Left lung (tissue), 10 donors: ENCODE data around the gene SLC17A8. TPM values are rescaled to one million over a fixed set of nuclear protein-coding genes. Genes with fewer than 3 reads are reported as not detected.

Experiments
- ATAC-seq: fragments of 200-7000 bp; cut with Tn5 transposase; one replicate; pipeline ENCODE4 v1.9.1; 2020; ENCODE audit warnings: moderate library complexity
- DNase-seq, 4 donors: peaks; one replicate each; pipeline ENCODE4 v3.0.0-alpha.2; 2013 to 2020
- H3K27ac ChIP-seq, 2 donors: fragments of 200-600 bp; sonication (generic) in 1 of 2; one replicate each; pipeline versions ENCODE4 v1.5.0 to v1.8.0; 2020 to 2021
- H3K27me3 ChIP-seq, 2 donors: fragments of 200-600 bp; sonication (generic) in 1 of 2; one replicate each; pipeline versions ENCODE4 v1.5.0 to v1.8.0; 2020 to 2021
- H3K36me3 ChIP-seq, 2 donors: fragments of 200-600 bp; sonication (generic) in 1 of 2; one replicate each; pipeline versions ENCODE4 v1.5.0 to v1.8.0; 2020 to 2021
- H3K4me1 ChIP-seq, 2 donors: fragments of 200-600 bp; one replicate each; pipeline ENCODE4 v1.8.0; 2021
- H3K4me3 ChIP-seq, 2 donors: fragments of 200-600 bp; sonication (generic) in 1 of 2; one replicate each; pipeline versions ENCODE4 v1.5.0 to v1.8.0; 2020 to 2021; ENCODE audit warnings: mild to moderate bottlenecking in 1 of 2
- H3K9me3 ChIP-seq, 2 donors: fragments of 200-600 bp; sonication (generic) in 1 of 2; one replicate each; pipeline versions ENCODE4 v1.5.0 to v1.8.0; 2020 to 2021
- intact Hi-C, 2 donors: fragments of 100-400 bp; cut with DNase I; formaldehyde crosslinking; loops; one replicate each; pipeline versions ENCODE4 v1.11.2 to v1.14.2; 2022
- polyA plus RNA-seq, 6 donors: library from polyadenylated mRNA; unstranded; fragments of 120-200 nt; gene quantifications; one replicate each; pipeline ENCODE4 v1.2.1, GENCODE V29; 2013; ENCODE audit not compliant: insufficient read length in 6 of 6
- total RNA-seq, 2 donors: library from RNA; stranded (reverse); fragmentation: NEBNext Ultra II Directional; extraction: Animal tissue kit (Norgen Biotek cat#: 25700); gene quantifications; one replicate each; pipeline ENCODE4 v1.2.1, GENCODE V29; 2021
- TF ChIP-seq, protein P1 (sequence below), 2 donors: fragments of 200-600 bp; sonication (generic) in 1 of 2; IDR thresholded peaks; one replicate each; pipeline versions ENCODE4 v1.5.0 to v1.8.0; 2021; ENCODE audit warnings: antibody characterized with exemption in 2 of 2
- donor health status: DM: no; HTN: yes; CAD: no.
- donor health status: DM: no; HTN: no; CAD: no.

The SLC17A8 gene
- total and polyA plus RNA-seq, 8 donors, result 0.13 to 4.0 (median 2.8) TPM

DNA sequence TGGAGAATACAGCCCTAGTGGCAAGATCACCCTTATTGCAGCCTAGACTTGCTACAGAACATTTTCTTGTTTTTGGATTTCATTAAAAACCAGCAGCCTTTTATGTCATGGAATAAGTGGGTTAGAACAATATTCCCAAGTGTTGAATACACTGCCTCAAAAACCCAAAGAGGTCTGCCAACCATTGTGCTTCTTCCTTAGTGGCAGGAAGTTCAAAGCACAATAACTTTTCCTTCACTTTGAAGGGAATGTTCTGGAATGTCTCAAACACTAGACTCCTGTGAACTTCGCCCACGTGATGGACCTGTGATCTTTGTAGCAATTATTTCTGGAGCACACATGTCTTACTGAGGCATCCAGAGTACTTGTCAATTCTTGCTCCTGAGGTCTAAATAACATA is 8.5 kb downstream of the SLC17A8 start:
- DNase-seq (no peak), ATAC-seq (no peak)
- H3K27me3 ChIP-seq, result no peaks in the 10 kb centered on the region
- TF ChIP-seq, protein P1, sequence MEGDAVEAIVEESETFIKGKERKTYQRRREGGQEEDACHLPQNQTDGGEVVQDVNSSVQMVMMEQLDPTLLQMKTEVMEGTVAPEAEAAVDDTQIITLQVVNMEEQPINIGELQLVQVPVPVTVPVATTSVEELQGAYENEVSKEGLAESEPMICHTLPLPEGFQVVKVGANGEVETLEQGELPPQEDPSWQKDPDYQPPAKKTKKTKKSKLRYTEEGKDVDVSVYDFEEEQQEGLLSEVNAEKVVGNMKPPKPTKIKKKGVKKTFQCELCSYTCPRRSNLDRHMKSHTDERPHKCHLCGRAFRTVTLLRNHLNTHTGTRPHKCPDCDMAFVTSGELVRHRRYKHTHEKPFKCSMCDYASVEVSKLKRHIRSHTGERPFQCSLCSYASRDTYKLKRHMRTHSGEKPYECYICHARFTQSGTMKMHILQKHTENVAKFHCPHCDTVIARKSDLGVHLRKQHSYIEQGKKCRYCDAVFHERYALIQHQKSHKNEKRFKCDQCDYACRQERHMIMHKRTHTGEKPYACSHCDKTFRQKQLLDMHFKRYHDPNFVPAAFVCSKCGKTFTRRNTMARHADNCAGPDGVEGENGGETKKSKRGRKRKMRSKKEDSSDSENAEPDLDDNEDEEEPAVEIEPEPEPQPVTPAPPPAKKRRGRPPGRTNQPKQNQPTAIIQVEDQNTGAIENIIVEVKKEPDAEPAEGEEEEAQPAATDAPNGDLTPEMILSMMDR (IDR thresholded peaks at IDR 0.05), result no peak
- no peaks in the 10 kb centered on the region for H3K36me3 ChIP-seq
- no peaks in the 10 kb centered on the region for H3K9me3 ChIP-seq
- intact Hi-C loops, result no loop called here
- no peak overlapping the region for H3K27ac ChIP-seq
- H3K4me1 ChIP-seq, result no peaks in the 10 kb centered on the region
- no peak overlapping the region for H3K4me3 ChIP-seq

DNA sequence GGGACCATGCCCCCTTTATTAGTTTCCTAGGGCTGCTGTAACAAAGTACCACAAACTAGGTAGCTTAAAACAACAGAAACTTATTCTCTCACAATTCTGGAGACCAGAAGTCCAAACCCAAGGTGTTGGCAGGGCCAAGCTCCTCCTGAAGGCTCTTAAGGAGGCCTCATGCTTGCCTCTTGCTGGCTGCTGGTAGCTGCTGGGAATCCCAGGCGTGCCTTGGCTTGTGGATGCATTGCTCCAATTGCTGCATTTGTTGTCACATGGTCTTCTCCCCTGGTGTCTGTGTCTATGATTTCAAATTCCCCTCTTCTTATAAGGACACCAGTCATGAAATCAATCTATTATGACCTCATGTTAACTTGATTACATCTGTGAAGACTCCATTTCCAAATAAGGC is 11.2 kb downstream of the SLC17A8 start:
- TF ChIP-seq, protein P1 (IDR thresholded peaks at IDR 0.05), result no peak
- no peak for ATAC-seq
- H3K9me3 ChIP-seq, result no peaks in the 10 kb centered on the region

DNA sequence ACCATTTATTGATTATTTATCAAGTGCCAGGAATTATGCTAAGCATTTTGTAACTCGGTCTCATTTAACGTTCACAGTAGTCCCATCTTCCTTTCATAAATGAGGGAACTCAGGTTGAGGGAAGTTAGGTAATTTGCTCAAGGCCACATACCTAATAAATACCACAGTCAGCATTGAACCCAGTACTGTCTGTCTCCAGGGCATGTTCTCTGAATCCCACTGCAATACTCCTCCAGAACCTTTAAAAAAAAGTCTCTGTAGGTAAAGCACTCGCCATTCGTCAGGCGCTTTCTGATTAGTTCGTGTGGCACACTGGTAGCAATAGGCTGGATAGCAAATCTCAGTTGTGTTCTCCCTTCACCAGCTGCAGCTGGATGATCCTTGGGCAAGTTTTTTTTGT is 14.3 kb downstream of the SLC17A8 start:
- H3K36me3 ChIP-seq, result no peaks in the 10 kb centered on the region
- no peaks in the 10 kb centered on the region for H3K9me3 ChIP-seq
- no peak overlapping the region for H3K4me3 ChIP-seq
- H3K27ac ChIP-seq, result no peak overlapping the region
- intact Hi-C loops, result no loop called here
- H3K27me3 ChIP-seq, result no peaks in the 10 kb centered on the region
- no peak for ATAC-seq
- DNase-seq, result no peak
- no peaks in the 10 kb centered on the region for H3K4me1 ChIP-seq
- TF ChIP-seq, protein P1 (IDR thresholded peaks at IDR 0.05), result no peak

More for the DNA sequence above, 11.2 kb downstream of the SLC17A8 start:
- no peaks in the 10 kb centered on the region for H3K36me3 ChIP-seq
- no peaks in the 10 kb centered on the region for H3K27me3 ChIP-seq
- intact Hi-C loops, result no loop called here
- no peak for DNase-seq
- no peak overlapping the region for H3K27ac ChIP-seq
- H3K4me1 ChIP-seq, result no peaks in the 10 kb centered on the region
- no peak overlapping the region for H3K4me3 ChIP-seq

DNA sequence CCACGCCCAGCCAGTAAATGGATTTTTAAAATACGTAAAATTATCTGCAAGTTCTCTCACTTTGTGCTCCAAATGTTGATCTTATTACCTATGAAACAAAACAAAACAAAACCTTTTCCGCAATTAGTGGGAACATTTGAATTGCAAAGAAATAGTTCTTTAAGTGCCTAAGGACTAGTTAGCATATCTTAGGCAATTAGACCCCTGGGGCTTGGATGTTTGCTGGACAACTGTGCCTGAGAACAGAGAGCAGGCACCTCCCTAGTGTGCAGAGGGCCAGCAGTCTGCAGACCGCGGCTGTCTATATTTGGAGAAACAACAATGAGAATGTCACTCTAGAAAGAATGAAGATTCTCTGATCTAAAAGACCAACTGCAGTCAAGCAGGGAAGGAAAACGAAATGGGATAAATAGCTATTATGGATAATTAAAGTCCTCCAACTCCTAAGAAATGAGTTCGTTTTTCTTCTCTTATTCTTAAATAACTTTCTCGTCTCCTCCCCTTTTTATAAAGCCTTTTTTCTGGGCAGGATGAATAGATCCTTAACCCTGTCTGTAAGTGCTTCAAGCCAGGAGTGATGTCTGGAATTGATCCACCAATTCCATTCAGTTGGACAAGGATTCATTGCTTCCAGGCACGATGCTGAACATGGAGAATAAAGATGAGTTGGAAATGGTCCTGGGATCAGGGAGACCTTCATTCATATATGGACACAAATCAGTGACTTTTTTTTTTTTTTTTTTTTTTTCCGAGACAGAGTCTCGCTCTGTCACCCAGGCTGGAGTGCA is 16.2 kb downstream of the SLC17A8 start:
- Histone ChIP-seq H3K27ac (no peak overlapping the region), H3K27me3 (no peaks in the 10 kb centered on the region), H3K4me3 (no peak overlapping the region), H3K4me1 (no peaks in the 10 kb centered on the region), H3K36me3 (no peaks in the 10 kb centered on the region), H3K9me3 (no peaks in the 10 kb centered on the region)
- no peak for ATAC-seq
- TF ChIP-seq, protein P1 (IDR thresholded peaks at IDR 0.05), result no peak
- no peak for DNase-seq
- intact Hi-C loops, result no loop called here

DNA sequence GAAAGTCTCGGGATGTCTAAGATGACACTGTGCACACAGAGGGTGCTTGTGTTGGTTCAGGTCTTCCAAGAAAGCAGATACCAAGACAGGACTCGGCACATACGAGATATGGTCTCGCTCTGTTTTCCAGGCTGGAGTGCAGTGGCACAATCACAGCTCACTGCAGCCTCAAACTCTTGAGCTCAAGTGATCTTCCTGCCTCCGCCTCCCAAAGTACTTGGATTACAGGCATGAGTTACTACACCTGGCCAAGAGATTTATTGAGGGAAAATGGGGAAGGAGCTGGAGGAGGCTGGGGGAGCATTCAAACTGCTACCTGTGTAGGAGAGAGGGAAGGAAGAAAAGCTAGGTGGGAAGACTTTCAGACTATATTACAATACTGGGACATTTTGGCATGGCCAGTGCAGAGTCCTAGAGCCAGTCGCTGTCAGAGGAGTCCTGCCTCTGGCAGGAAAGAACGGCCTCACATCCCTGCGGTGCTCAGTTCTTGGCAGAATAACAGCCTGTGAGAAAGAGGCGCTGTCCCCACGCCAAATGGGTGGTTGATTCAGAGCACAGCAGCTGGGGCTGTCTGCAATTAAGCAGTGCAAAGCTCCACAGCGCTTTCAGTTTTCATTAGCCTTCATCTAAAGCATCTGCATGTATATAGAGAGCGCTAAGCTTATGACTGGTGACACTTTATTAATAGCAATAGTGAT is 18.3 kb downstream of the SLC17A8 start:
- ATAC-seq, result peak; percentile 93
- Histone ChIP-seq H3K4me1 (no peaks in the 10 kb centered on the region), H3K36me3 (no peaks in the 10 kb centered on the region), H3K27ac (no peak overlapping the region), H3K27me3 (no peaks in the 10 kb centered on the region), H3K4me3 (no peak overlapping the region), H3K9me3 (no peaks in the 10 kb centered on the region)
- TF ChIP-seq, protein P1 (IDR thresholded peaks at IDR 0.05), result no peak
- intact Hi-C loops, result no loop called here
- peak in 3 of 4 donors; percentile 50 to 75 (median 50) for DNase-seq
